Measurements from ENCODE around the gene SDC3.

SDC3 gene

GRCh38 chr1:30886710-30887428 is 21.7 kb downstream of the SDC3 start:
- Histone ChIP-seq H3K9ac (no peak overlapping the region), H3K27ac (no peak overlapping the region), H3K4me1 (no peaks in the 10 kb centered on the region)

GRCh38 chr1:30885570-30886522 is 22.7 kb downstream of the SDC3 start:
- no peaks in the 10 kb centered on the region for H3K36me3 ChIP-seq (ENCODE audit: control insufficient read depth, insufficient read depth, low read length)
- TF ChIP-seq CTCF (IDR thresholded peaks at IDR 0.05): no peak
- no peak overlapping the region for H2AFZ ChIP-seq
- H3K9me3 ChIP-seq (ENCODE audit: control insufficient read depth, low read length): no peaks in the 10 kb centered on the region
- H3K27me3 ChIP-seq (ENCODE audit: control insufficient read depth, insufficient read depth, low read length): no peaks in the 10 kb centered on the region
- no peak overlapping the region for H3K4me3 ChIP-seq (ENCODE audit: low read depth, low read length)
- no peaks in the 10 kb centered on the region for H3K4me1 ChIP-seq
- H3K27ac ChIP-seq: no peak overlapping the region
- no peaks in the 10 kb centered on the region for H3K79me2 ChIP-seq
- H3K4me2 ChIP-seq (ENCODE audit: low read length): no peak overlapping the region
- H3K9ac ChIP-seq: no peak overlapping the region

More at GRCh38 chr1:30886710-30887428, 21.7 kb downstream of the SDC3 start:
- no peak overlapping the region for H2AFZ ChIP-seq
- H3K79me2 ChIP-seq: no peaks in the 10 kb centered on the region
- no peaks in the 10 kb centered on the region for H3K9me3 ChIP-seq (ENCODE audit: control insufficient read depth, low read length)
- no peak overlapping the region for H3K4me2 ChIP-seq (ENCODE audit: low read length)
- H3K4me3 ChIP-seq (ENCODE audit: low read depth, low read length): no peak overlapping the region
- H3K36me3 ChIP-seq (ENCODE audit: control insufficient read depth, insufficient read depth, low read length): no peaks in the 10 kb centered on the region
- no peak for TF ChIP-seq CTCF (IDR thresholded peaks at IDR 0.05)
- no peaks in the 10 kb centered on the region for H3K27me3 ChIP-seq (ENCODE audit: control insufficient read depth, insufficient read depth, low read length)

GRCh38 chr1:30884723-30885122 is 23.8 kb downstream of the SDC3 start:
- Histone ChIP-seq H3K9ac (no peak overlapping the region), H2AFZ (no peak overlapping the region), H3K4me2 (ENCODE audit: low read length) (no peak overlapping the region), H3K79me2 (no peaks in the 10 kb centered on the region), H3K27ac (no peak overlapping the region), H3K36me3 (ENCODE audit: control insufficient read depth, insufficient read depth, low read length) (no peaks in the 10 kb centered on the region), H3K4me3 (ENCODE audit: low read depth, low read length) (no peak overlapping the region), H3K27me3 (ENCODE audit: control insufficient read depth, insufficient read depth, low read length) (no peaks in the 10 kb centered on the region), H3K9me3 (ENCODE audit: control insufficient read depth, low read length) (no peaks in the 10 kb centered on the region), H3K4me1 (no peaks in the 10 kb centered on the region)
- TF ChIP-seq CTCF (IDR thresholded peaks at IDR 0.05): no peak

GRCh38 chr1:30883389-30884172 is 25.0 kb downstream of the SDC3 start:
- Histone ChIP-seq H3K4me2 (ENCODE audit: low read length) (no peak overlapping the region), H3K79me2 (no peaks in the 10 kb centered on the region), H3K9ac (no peak overlapping the region), H3K27me3 (ENCODE audit: control insufficient read depth, insufficient read depth, low read length) (no peaks in the 10 kb centered on the region), H3K4me1 (no peaks in the 10 kb centered on the region), H3K9me3 (ENCODE audit: control insufficient read depth, low read length) (no peaks in the 10 kb centered on the region), H3K27ac (no peak overlapping the region), H2AFZ (no peak overlapping the region), H3K36me3 (ENCODE audit: control insufficient read depth, insufficient read depth, low read length) (no peaks in the 10 kb centered on the region), H3K4me3 (ENCODE audit: low read depth, low read length) (no peak overlapping the region)
- TF ChIP-seq CTCF (IDR thresholded peaks at IDR 0.05): no peak

All from parathyroid adenoma (tissue), 2 donors.